IMR-90 (cell line): Measurements from ENCODE around the gene TRIP11. TPM values are rescaled to one million over a fixed set of nuclear protein-coding genes. Genes with fewer than 3 reads are reported as not detected.

Source experiments
- ATAC-seq: fragments of 200-7000 bp; cut with Tn5 transposase; 2 replicates; pipeline ENCODE4 v1.9.1; 2020; ENCODE audit warnings: low read depth, mild to moderate bottlenecking, moderate library complexity
- BruUV-seq: library from RNA; stranded (reverse); fragments of 400-500 nt; replicated peaks from 2 replicates; lab custom pipeline; 2021; lab: Mats Ljungman, UMichigan
- CTCF ChIA-PET: fragments of 300-600 bp; formaldehyde crosslinking; extraction: SDS; loops from one replicate; lab custom pipeline; 2021; ENCODE audit warnings: antibody characterized with exemption; lab: Yijun Ruan, JAX
- POLR2A ChIA-PET: fragments of 300-600 bp; sonication (Branson Sonifier 250); formaldehyde crosslinking; loops from one replicate; lab custom pipeline; 2022; ENCODE audit warnings: antibody characterized with exemption; ENCODE audit not compliant: unreplicated experiment; lab: Charles Lee
- DNase-seq: peaks from one replicate; pipeline ENCODE4 v3.0.0; 2013
- H2AFZ ChIP-seq: replicated peaks from 2 replicates; pipeline ENCODE3; 2013; ENCODE audit warnings: low read length, mild to moderate bottlenecking; ENCODE audit not compliant: poor library complexity
- H2AK5ac ChIP-seq: 2 replicates; pipeline ENCODE4 v1.6.1; 2013; ENCODE audit warnings: low read depth, low read length, inconsistent platforms
- H2AK9ac ChIP-seq: replicated peaks from 2 replicates; pipeline ENCODE3; 2013; ENCODE audit warnings: mild to moderate bottlenecking, low read depth, low read length, moderate library complexity; ENCODE audit not compliant: poor library complexity
- H2BK120ac ChIP-seq: 2 replicates; pipeline ENCODE4 v1.6.1; 2013; ENCODE audit warnings: low read depth, low read length, inconsistent platforms
- H2BK15ac ChIP-seq: 3 replicates; pipeline ENCODE4 v1.6.1; 2013; ENCODE audit warnings: low read depth, low read length, inconsistent platforms
- H2BK20ac ChIP-seq: 2 replicates; pipeline ENCODE4 v1.6.1; 2013; ENCODE audit warnings: low read depth, mild to moderate bottlenecking, inconsistent platforms, low read length, moderate library complexity
- H2BK5ac ChIP-seq: 2 replicates; pipeline ENCODE4 v1.6.1; 2013; ENCODE audit warnings: mild to moderate bottlenecking, low read depth, low read length, inconsistent platforms; ENCODE audit not compliant: poor library complexity, severe bottlenecking
- H3K14ac ChIP-seq: replicated peaks from 2 replicates; pipeline ENCODE4 v1.6.1; 2013; ENCODE audit warnings: low read depth, low read length, inconsistent platforms
- H3K18ac ChIP-seq: 2 replicates; pipeline ENCODE4 v1.6.1; 2013; ENCODE audit warnings: low read depth, low read length, control low read depth
- H3K23ac ChIP-seq: 2 replicates; pipeline ENCODE4 v1.6.1; 2013; ENCODE audit warnings: low read depth, low read length, inconsistent platforms
- H3K27ac ChIP-seq: 2 replicates; pipeline ENCODE4 v1.5.1; 2013; ENCODE audit warnings: mild to moderate bottlenecking, control low read depth, low read length; ENCODE audit not compliant: insufficient read depth
- H3K27me3 ChIP-seq: 2 replicates; pipeline ENCODE4 v1.6.1; 2013; ENCODE audit warnings: low read length; ENCODE audit not compliant: control insufficient read depth, insufficient read depth
- H3K36me3 ChIP-seq: 2 replicates; pipeline ENCODE4 v1.6.1; 2013; ENCODE audit warnings: low read length, mixed read lengths; ENCODE audit not compliant: control insufficient read depth, insufficient read depth
- H3K4ac ChIP-seq: 2 replicates; pipeline ENCODE4 v1.6.1; 2013; ENCODE audit warnings: low read depth, low read length, inconsistent platforms
- H3K4me1 ChIP-seq: 2 replicates; pipeline ENCODE4 v1.6.1; 2013; ENCODE audit warnings: low read length, mixed read lengths; ENCODE audit not compliant: control insufficient read depth, insufficient read depth
- H3K4me2 ChIP-seq: 2 replicates; pipeline ENCODE4 v1.6.1; 2013; ENCODE audit warnings: low read depth, mild to moderate bottlenecking, control low read depth, low read length, moderate library complexity
- H3K4me3 ChIP-seq: 2 replicates; pipeline ENCODE4 v1.5.1; 2013; ENCODE audit warnings: low read depth, mild to moderate bottlenecking, control low read depth, low read length, moderate library complexity; ENCODE audit not compliant: insufficient read depth
- H3K56ac ChIP-seq: 2 replicates; pipeline ENCODE4 v1.6.1; 2013; ENCODE audit warnings: low read length, inconsistent platforms; ENCODE audit not compliant: insufficient read depth; ENCODE audit errors: extremely low read depth
- H3K79me1 ChIP-seq, 2 experiments: 2 replicates each; pipeline ENCODE4 v1.6.1; 2013; ENCODE audit warnings: low read length in 2 of 2, inconsistent platforms in 1 of 2, low read depth in 1 of 2
- H3K9ac ChIP-seq: 2 replicates; pipeline ENCODE4 v1.6.1; 2013; ENCODE audit warnings: low read depth, low read length, control low read depth
- H3K9me1 ChIP-seq: 2 replicates; pipeline ENCODE4 v1.6.1; 2013; ENCODE audit warnings: low read length, inconsistent platforms; ENCODE audit not compliant: insufficient read depth
- H3K9me3 ChIP-seq: 2 replicates; pipeline ENCODE4 v1.6.1; 2013; ENCODE audit warnings: low read length; ENCODE audit not compliant: control insufficient read depth, insufficient read depth
- H4K20me1 ChIP-seq: 2 replicates; pipeline ENCODE4 v1.6.1; 2013; ENCODE audit warnings: low read length, inconsistent platforms; ENCODE audit not compliant: insufficient read depth
- H4K5ac ChIP-seq: 2 replicates; pipeline ENCODE4 v1.6.1; 2013; ENCODE audit warnings: mild to moderate bottlenecking, low read depth, low read length, control low read depth
- H4K8ac ChIP-seq, 2 experiments: 2 replicates each; pipeline ENCODE4 v1.6.1; 2013; ENCODE audit warnings: low read depth in 2 of 2, low read length in 2 of 2, control low read depth in 1 of 2, inconsistent platforms in 1 of 2
- H4K91ac ChIP-seq: 2 replicates; pipeline ENCODE4 v1.6.1; 2013; ENCODE audit warnings: low read depth, low read length, inconsistent platforms; ENCODE audit not compliant: insufficient read depth
- CHD1 ChIP-seq: IDR thresholded peaks from 2 replicates; pipeline ENCODE4 v1.6.1; 2012; ENCODE audit warnings: low read depth, low read length, improper control_type of control experiment
- MXI1 ChIP-seq: IDR thresholded peaks from 2 replicates; pipeline ENCODE4 v1.6.1; 2012; ENCODE audit warnings: low read depth, mild to moderate bottlenecking, low read length, moderate library complexity, borderline replicate concordance
- RCOR1 ChIP-seq: IDR thresholded peaks from 2 replicates; pipeline ENCODE4 v1.6.1; 2012; ENCODE audit warnings: mild to moderate bottlenecking, low read length, improper control_type of control experiment; ENCODE audit not compliant: insufficient replicate concordance
- WGBS, 2 experiments: methylation state at CpG; one replicate each; pipeline versions ENCODE4 v1.1.5 to v1.1.7; 2013; ENCODE audit warnings: missing lambda C conversion rate in 2 of 2; ENCODE audit not compliant: insufficient read length in 1 of 2; ENCODE audit errors: extremely low coverage in 2 of 2; 5-methylcytosine and 5-hydroxymethylcytosine counted together
- dilution Hi-C: fragments of 300-500 bp; cut with HindIII; formaldehyde crosslinking; loops from one replicate; pipeline ENCODE4 v1.14.3; 2018; ENCODE audit warnings: low sequenced_read_pairs; ENCODE audit not compliant: unreplicated experiment
- in situ Hi-C: fragments of 300-500 bp; cut with MboI; formaldehyde crosslinking; loops from 3 replicates; pipeline ENCODE4 v1.14.3; 2019; ENCODE audit warnings: low sequenced_read_pairs, inconsistent platforms, mixed read lengths
- intact Hi-C: fragments of 100-400 bp; cut with micrococcal nuclease; formaldehyde crosslinking; loops from 2 replicates; pipeline ENCODE4 v1.10.0; 2022
- polyA plus RNA-seq, 3 experiments: library from polyadenylated mRNA; depleted of rRNA; stranded (reverse); fragments of >200 nt; gene quantifications; 2 replicates each; pipeline ENCODE4 v1.2.3, GENCODE V29; 2012; ENCODE audit warnings: low replicate concordance in 1 of 3
- total RNA-seq: library from RNA; depleted of rRNA; stranded (reverse); fragments of >200 nt; gene quantifications from 2 replicates; pipeline ENCODE4 v1.2.3, GENCODE V29; 2012
- TF ChIP-seq, protein P1 (sequence below): fragments of 150-350 bp; IDR thresholded peaks from 2 replicates; pipeline ENCODE4 v1.6.1; 2017; ENCODE audit warnings: mild to moderate bottlenecking, antibody characterized with exemption, low read length, low read depth

TRIP11 gene
- total and polyA plus RNA-seq, 2 of the 4 experiments (the other 2 are of a cell fraction), result 6.8 to 83.5 TPM

DNA sequence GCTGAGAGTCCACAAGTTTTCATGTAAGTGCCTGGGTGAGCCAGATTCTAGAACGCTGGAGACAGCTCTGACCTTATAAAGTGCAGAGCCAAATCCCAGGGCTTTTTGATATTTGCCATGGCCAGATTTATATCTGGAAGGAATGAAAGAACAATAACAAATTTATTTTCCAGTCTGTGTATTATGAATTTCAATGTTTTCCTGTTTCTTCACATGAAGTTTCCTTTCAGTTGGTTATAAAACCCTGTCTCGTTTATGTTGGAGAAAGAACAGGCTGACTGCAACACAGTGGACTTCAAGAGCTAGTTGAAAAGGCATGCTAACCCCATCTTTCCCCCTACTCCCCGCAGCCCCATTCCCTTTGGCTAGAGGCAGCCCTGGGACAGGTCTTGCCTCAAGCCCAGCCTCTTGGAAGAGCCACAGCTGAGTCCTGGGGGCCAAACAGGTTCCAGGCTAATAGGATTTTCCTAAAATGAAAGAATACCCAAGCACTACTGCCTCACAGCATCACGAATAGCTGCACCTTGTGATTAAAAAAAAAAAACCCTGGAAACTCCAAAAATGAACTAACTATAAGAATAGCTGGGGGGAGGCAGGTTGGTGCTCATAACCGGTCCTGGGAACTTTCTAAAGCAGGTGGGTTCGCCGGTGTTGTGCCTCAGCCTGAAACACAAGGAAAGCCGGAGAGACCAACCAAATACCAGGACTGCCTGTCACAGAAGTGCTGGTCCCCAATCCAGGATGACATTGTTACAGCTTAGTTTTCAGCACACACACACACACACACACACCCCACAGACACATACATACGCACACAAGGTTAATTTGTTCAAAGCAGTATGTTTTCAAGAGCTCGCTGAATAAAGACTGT is 93.9 kb downstream of the TRIP11 start (continued):
- TF ChIP-seq, protein P1, sequence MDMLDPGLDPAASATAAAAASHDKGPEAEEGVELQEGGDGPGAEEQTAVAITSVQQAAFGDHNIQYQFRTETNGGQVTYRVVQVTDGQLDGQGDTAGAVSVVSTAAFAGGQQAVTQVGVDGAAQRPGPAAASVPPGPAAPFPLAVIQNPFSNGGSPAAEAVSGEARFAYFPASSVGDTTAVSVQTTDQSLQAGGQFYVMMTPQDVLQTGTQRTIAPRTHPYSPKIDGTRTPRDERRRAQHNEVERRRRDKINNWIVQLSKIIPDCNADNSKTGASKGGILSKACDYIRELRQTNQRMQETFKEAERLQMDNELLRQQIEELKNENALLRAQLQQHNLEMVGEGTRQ, result no peak

GRCh38 chr14:91942946-91943345 is 96.9 kb downstream of the TRIP11 start:
- no peak for ATAC-seq
- no peaks in the 10 kb centered on the region for H3K27me3 ChIP-seq
- no peak overlapping the region for H4K8ac ChIP-seq
- H3K23ac ChIP-seq, result no peak overlapping the region
- H3K9ac ChIP-seq, result no peak overlapping the region
- H2BK5ac ChIP-seq, result no peak overlapping the region
- peaks cover 23% of the 10 kb centered on the region for H3K36me3 ChIP-seq
- H3K9me3 ChIP-seq, result no peaks in the 10 kb centered on the region
- WGBS, 2 experiments, result no CpG with 5 or more reads among the region's 9 CpGs
- no peak for DNase-seq
- no peak overlapping the region for H3K14ac ChIP-seq
- peaks cover 5% of the 10 kb centered on the region for H3K9me1 ChIP-seq
- no peak overlapping the region for H3K56ac ChIP-seq
- TF ChIP-seq CHD1 (no peak), MXI1 (no peak), RCOR1 (no peak)
- TF ChIP-seq, protein P1, result no peak
- no peak overlapping the region for H2BK20ac ChIP-seq
- H3K27ac ChIP-seq, result no peak overlapping the region
- H2AK5ac ChIP-seq, result no peak overlapping the region
- no peak overlapping the region for H3K18ac ChIP-seq
- H4K91ac ChIP-seq, result no peak overlapping the region
- no peak overlapping the region for H4K5ac ChIP-seq
- H3K4ac ChIP-seq, result no peak overlapping the region
- no TSS peak for BruUV-seq
- dilution Hi-C loops, result no loop called here
- peaks cover 23% of the 10 kb centered on the region for H4K20me1 ChIP-seq
- ChIA-PET POLR2A (no interaction called here), CTCF (no interaction called here)
- H2AFZ ChIP-seq, result no peak overlapping the region
- intact Hi-C loops, result loop anchor here (10.0 kb wide), 1 partner anchor 162 kb away; the partner anchor contains the start of gene ATXN3
- H3K4me3 ChIP-seq, result no peak overlapping the region
- peaks cover 3% of the 10 kb centered on the region for H3K4me1 ChIP-seq
- no peak overlapping the region for H2BK120ac ChIP-seq
- H2BK15ac ChIP-seq, result no peak overlapping the region
- H2AK9ac ChIP-seq, result no peak overlapping the region
- in situ Hi-C loops, result no loop called here
- H3K79me1 ChIP-seq, result peaks cover 21 to 58% of the 10 kb centered on the region in 2 experiments
- no peak overlapping the region for H3K4me2 ChIP-seq
